ENCODE results near the gene TSPYL6. TPM values are rescaled to one million over a fixed set of nuclear protein-coding genes. Genes with fewer than 3 reads are reported as not detected.

TSPYL6 gene
- total RNA-seq, 1 experiment from 2014 or later, result not detected

- H3F3A ChIP-seq (ENCODE audit: low read length, unreplicated experiment), result no peaks in the 10 kb centered on the region
- no peaks in the 10 kb centered on the region for H3K9me3 ChIP-seq (ENCODE audit: low read length)
- no peak overlapping the region for H3K9ac ChIP-seq (ENCODE audit: low read length)
- no TSS peak for BruUV-seq (replicated peaks)
- ATAC-seq, result no peak
- no peak for DNase-seq
- H4K20me1 ChIP-seq (ENCODE audit: low read length), result no peaks in the 10 kb centered on the region
- H3K4me1 ChIP-seq (ENCODE audit: insufficient read depth, low read length), result no peaks in the 10 kb centered on the region
- no peaks in the 10 kb centered on the region for H3K79me2 ChIP-seq (ENCODE audit: low read length)
- ChIA-PET CTCF (no interaction called here), POLR2A (ENCODE audit: unreplicated experiment) (no interaction called here)
- no peak overlapping the region for H3K4me3 ChIP-seq (ENCODE audit: low read length)
- TF ChIP-seq EZH2 (IDR thresholded peaks at IDR 0.05; ENCODE audit: low read length, unreplicated experiment), result no peak
- no peak for TF ChIP-seq CTCF (conservative IDR thresholded peaks at IDR 0.05; ENCODE audit: low read depth, low read length)
- no peak for TF ChIP-seq EZH2phosphoT487 (IDR thresholded peaks at IDR 0.05; ENCODE audit: borderline replicate concordance, low read length)
- H3K36me3 ChIP-seq (ENCODE audit: low read depth, low read length), result no peaks in the 10 kb centered on the region
- H2AFZ ChIP-seq (ENCODE audit: low read length), result no peak overlapping the region
- H3K27me3 ChIP-seq (ENCODE audit: low read length), result no peaks in the 10 kb centered on the region
- no peak overlapping the region for H3K27ac ChIP-seq (ENCODE audit: low read length)
- no peak overlapping the region for H3K4me2 ChIP-seq (ENCODE audit: low read length)
- no peaks in the 10 kb centered on the region for H3K9me2 ChIP-seq (replicated peaks; ENCODE audit: low read length)
- intact Hi-C loops (cut with micrococcal nuclease), result loop anchor here (10.0 kb wide), 2 partner anchors 105 to 245 kb away; partner anchors contain the start of gene SPTBN1
These were observed 46.6 kb downstream of the TSPYL6 start for GRCh38 chr2:54209379-54209778.

GRCh38 chr2:54208364-54209240 is 47.4 kb downstream of the TSPYL6 start:
- Histone ChIP-seq H3K9ac (ENCODE audit: low read length) (no peak overlapping the region), H3K4me2 (ENCODE audit: low read length) (no peak overlapping the region), H3K4me1 (ENCODE audit: insufficient read depth, low read length) (no peaks in the 10 kb centered on the region), H3K27me3 (ENCODE audit: low read length) (no peaks in the 10 kb centered on the region), H3F3A (ENCODE audit: low read length, unreplicated experiment) (no peaks in the 10 kb centered on the region), H3K27ac (ENCODE audit: low read length) (no peak overlapping the region), H3K9me2 (replicated peaks; ENCODE audit: low read length) (no peaks in the 10 kb centered on the region), H4K20me1 (ENCODE audit: low read length) (no peaks in the 10 kb centered on the region), H2AFZ (ENCODE audit: low read length) (no peak overlapping the region), H3K9me3 (ENCODE audit: low read length) (no peaks in the 10 kb centered on the region), H3K79me2 (ENCODE audit: low read length) (no peaks in the 10 kb centered on the region), H3K36me3 (ENCODE audit: low read depth, low read length) (no peaks in the 10 kb centered on the region), H3K4me3 (ENCODE audit: low read length) (no peak overlapping the region)
- no peak for DNase-seq
- ChIA-PET POLR2A (ENCODE audit: unreplicated experiment) (no interaction called here), CTCF (no interaction called here)
- TF ChIP-seq CTCF (conservative IDR thresholded peaks at IDR 0.05; ENCODE audit: low read depth, low read length) (no peak), EZH2 (IDR thresholded peaks at IDR 0.05; ENCODE audit: low read length, unreplicated experiment) (no peak), EZH2phosphoT487 (IDR thresholded peaks at IDR 0.05; ENCODE audit: borderline replicate concordance, low read length) (no peak)
- no TSS peak for BruUV-seq (replicated peaks)
- intact Hi-C loops (cut with micrococcal nuclease), result loop anchor here (10.0 kb wide), 2 partner anchors 106 to 246 kb away; partner anchors contain the start of gene SPTBN1
- no peak for ATAC-seq

DNA sequence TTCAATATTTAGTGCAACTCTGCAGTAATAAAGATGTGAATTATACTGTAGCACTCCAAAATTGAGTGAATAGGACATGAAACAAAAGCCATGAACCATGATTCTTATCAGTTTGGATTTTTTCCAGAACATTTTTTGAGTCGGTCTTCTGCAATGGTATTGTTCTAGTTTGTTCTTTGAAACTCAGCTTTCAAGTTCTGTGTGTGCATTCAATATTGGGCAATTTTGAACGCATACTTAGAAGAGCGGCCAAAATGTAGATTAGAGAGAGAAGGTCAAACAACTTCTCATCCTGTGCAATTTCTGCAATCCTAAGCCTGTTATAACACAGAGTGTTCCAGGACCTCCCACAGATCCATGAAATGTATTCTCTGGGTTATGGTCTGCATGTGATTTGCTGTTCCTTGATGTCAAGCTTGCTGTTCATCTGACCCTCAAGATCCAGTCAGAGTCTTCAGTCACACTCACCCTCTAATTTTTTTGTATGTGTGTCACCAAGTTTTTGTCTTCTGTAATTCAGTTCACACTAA is 48.3 kb downstream of the TSPYL6 start:
- Histone ChIP-seq H3K79me2 (ENCODE audit: low read length) (no peaks in the 10 kb centered on the region), H3K9ac (ENCODE audit: low read length) (no peak overlapping the region), H3F3A (ENCODE audit: low read length, unreplicated experiment) (no peaks in the 10 kb centered on the region), H3K36me3 (ENCODE audit: low read depth, low read length) (no peaks in the 10 kb centered on the region), H3K4me2 (ENCODE audit: low read length) (no peak overlapping the region), H4K20me1 (ENCODE audit: low read length) (no peaks in the 10 kb centered on the region), H3K27me3 (ENCODE audit: low read length) (no peaks in the 10 kb centered on the region), H3K4me3 (ENCODE audit: low read length) (no peak overlapping the region), H3K4me1 (ENCODE audit: insufficient read depth, low read length) (no peaks in the 10 kb centered on the region), H3K27ac (ENCODE audit: low read length) (no peak overlapping the region), H2AFZ (ENCODE audit: low read length) (no peak overlapping the region), H3K9me2 (replicated peaks; ENCODE audit: low read length) (no peaks in the 10 kb centered on the region), H3K9me3 (ENCODE audit: low read length) (no peaks in the 10 kb centered on the region)
- ChIA-PET CTCF (no interaction called here), POLR2A (ENCODE audit: unreplicated experiment) (no interaction called here)
- DNase-seq (no peak), ATAC-seq (no peak)
- TF ChIP-seq CTCF (conservative IDR thresholded peaks at IDR 0.05; ENCODE audit: low read depth, low read length), result no peak
- TF ChIP-seq EZH2 (IDR thresholded peaks at IDR 0.05; ENCODE audit: low read length, unreplicated experiment), result no peak
- intact Hi-C loops (cut with micrococcal nuclease), result loop anchor here (10.0 kb wide), 2 partner anchors 107 to 247 kb away; partner anchors contain the start of gene SPTBN1
- BruUV-seq (replicated peaks), result no TSS peak

All from PC-3 (cell line).